GM18519 (cell line): Measurements from ENCODE around the gene DMD.
A peak's percentile ranks its signal among the peaks of the same experiment; 100 is the strongest.

ENCODE experiments used
- ATAC-seq: cut with Tn5 transposase; IDR thresholded peaks from one replicate; pipeline ENCODE4 v1.9.1; 2021; ENCODE audit warnings: mild to moderate bottlenecking, moderate library complexity; ENCODE audit not compliant: unreplicated experiment, low FRiP score

Gene DMD

GRCh38 chrX:32678487-32678886, 532.9 kb downstream of the DMD start:
- no peak for ATAC-seq

- no peak for ATAC-seq
Observed at GRCh38 chrX:32673193-32673592, 538.2 kb downstream of the DMD start.

GRCh38 chrX:32662516-32662915, 548.8 kb downstream of the DMD start:
- no peak for ATAC-seq

- ATAC-seq = no peak
Observed at GRCh38 chrX:32644476-32645245, 566.7 kb downstream of the DMD start.

DNA sequence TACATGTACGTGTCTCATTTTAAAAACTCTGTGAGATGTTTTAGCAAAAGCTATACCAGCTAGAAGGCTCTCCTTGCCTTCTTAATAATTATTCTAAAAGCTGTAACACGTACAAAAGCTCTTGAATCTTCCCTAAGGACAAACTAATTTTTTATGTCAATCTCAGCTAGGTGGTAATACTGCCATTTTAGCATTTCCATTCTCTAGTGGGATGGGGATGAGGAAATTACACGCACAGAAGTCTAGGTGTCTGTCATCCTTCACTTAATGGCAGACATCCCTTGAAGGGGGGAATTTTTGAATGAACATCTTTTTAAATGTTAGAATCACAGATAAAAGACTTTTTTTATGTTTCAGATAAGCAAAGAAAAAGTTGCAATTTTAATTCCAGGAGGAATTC, 569.1 kb downstream of the DMD start:
- ATAC-seq = no peak

DNA sequence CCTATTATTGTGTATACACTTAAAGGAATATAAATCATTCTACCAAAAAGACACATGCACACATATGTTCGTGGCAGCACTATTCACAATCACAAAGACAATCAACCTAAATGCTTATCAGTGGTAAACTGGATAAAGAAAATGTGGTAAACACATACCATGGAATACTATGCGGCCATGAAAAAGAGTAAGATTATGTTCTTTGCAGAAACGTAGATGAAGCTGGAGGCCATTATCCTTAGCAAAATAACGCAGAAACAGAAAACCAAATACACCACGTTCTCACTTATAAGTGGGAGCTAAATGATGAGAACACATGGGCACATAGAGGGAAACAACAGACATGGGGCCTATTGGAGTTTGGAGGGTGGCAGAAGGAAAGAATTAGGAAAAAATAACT, 593.2 kb downstream of the DMD start:
- no peak for ATAC-seq

DNA sequence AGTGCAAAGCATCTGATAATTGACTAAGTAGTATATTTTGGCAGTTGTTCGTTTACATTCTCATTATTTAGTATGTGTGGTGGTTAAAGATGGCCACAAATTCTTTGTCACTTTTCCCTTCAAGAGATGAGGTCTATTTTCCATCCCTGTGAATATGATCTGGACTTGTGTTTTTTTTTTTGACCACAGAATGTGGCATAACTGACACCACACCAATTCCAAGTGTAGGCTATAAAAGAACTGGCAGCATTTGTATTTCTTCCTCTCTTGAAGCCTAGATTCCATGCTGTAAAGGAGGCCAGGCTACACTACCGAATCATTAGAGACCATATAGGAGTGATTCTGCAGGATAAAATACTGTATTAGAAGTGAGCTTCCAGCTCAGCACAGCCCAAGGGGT, 596.6 kb downstream of the DMD start:
- no peak for ATAC-seq

GRCh38 chrX:32599156-32599555, 612.2 kb downstream of the DMD start:
- ATAC-seq = no peak

DNA sequence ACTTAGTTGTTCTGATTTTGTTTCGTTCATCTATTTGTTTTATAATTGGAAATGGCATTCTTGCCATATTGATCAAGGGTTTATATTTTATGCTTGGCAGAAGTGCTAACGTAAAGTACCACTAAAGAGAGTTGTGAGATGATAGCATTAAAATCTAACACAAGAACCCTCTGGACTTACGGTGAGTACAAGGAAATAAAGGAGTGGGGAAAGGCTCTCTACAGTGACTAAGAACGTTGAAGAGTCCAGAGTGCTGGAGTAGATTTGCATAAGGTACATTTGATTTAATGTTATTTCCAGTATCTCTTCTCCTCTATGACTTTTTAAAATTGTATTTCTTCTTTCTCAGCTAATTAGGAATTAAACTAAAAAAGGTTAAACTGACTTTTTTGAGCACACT, 612.6 kb downstream of the DMD start:
- ATAC-seq = no peak

- no peak for ATAC-seq
Observed at GRCh38 chrX:32597777-32598176, 613.6 kb downstream of the DMD start.

DNA sequence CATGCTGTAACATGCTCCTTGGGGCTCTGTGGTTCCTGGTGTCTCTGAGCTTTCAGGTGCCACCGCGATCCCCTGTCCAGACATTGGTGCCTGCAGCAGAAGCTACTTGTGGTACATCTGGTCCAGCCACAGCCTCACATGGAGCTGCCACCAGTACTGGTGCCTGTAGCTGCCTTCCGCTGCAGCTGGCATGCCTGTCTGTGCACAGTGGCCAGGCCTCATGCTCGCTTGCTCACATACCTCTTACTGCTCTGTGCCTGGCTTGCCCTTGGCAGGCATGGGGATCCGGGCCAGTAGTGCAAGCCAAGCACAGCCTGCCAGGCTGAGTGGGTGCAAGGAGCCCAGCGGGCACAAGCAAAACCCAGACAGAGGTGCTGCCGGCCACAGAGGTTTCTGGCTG, 618.6 kb downstream of the DMD start:
- ATAC-seq = no peak

DNA sequence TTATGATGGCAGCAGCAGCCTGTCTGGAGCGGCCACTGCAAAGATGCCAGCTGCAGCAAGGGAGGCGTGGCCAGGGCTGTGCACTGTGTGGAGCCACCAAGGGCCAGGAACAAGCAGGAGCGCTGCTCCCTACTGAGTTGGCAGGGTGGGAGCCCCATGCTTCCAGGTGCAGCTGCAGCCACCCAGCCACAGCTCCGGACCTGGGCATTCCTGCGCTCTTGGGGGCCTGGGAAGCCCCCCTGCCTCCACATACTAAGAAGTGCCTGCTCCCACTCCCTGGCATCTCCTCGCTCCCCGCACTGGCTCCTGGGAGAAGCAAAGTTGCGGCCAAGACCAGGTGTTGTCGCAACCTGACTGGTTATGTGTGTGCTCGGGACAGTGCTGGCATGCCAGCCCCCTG, 619.8 kb downstream of the DMD start:
- ATAC-seq = no peak

- ATAC-seq = no peak
Observed at GRCh38 chrX:32582729-32583128, 628.6 kb downstream of the DMD start.

DNA sequence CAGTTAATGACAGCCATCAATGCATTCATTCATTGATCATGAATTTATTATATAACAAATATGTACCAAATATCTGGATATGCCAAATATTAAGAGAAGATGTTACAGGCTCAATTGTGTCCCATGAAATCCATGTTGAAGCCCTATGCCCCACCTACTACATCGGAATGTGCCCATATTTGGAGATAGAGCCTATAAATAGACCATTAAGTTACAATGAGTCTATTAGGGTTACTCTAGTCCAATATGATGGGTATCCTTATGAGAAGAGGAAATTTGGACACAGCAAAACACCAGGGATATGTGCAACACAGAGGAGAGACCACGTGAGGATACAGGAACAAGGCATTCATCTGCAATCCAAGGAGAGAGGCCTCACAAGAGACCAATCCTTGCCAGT, 634.5 kb downstream of the DMD start:
- ATAC-seq = no peak

DNA sequence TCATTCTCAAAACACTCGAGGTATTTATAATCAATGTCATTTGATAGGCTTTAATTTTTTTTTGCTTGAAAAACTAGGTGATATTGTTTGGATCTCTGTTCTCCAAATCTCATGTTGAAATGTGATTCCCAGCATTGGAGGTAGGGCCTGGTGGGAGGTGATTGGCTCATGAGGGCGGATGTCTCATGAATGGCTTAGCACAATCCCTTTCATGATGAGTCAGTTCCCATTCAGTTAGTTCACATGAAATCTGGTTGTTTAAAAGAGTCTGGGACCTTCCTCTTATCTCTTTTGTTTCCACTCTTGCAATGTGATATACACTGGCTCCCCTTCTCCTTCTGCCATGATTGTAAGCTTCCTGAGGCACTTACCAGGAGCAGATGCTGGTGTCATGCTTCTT, 638.7 kb downstream of the DMD start:
- ATAC-seq = no peak

- ATAC-seq = no peak
Observed at GRCh38 chrX:32571579-32571978, 639.8 kb downstream of the DMD start.

GRCh38 chrX:32562261-32562660, 649.1 kb downstream of the DMD start:
- ATAC-seq = no peak

- ATAC-seq = no peak
Observed at GRCh38 chrX:32545101-32545500, 666.2 kb downstream of the DMD start.

DNA sequence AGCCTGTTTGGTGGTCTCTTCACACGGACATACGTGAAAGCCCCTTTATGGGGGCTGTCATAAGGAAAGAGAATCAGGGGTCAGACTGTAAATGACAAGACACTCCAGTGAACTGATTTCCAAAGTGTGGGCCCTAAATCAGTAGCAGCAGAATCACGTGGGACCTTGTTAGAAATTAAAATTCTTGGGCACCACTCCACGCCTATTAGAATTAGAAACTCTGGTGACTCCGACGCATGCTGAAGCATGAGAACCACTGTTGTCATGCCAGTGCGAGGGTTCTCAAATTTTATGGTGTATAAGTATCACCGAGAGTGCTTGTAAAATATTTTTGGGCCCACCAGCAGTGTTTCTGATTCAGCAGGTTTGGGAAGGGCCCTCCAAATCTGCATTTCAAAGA, 672.8 kb downstream of the DMD start:
- no peak for ATAC-seq

GRCh38 chrX:32533848-32534247, 677.5 kb downstream of the DMD start:
- peak; percentile 87 for ATAC-seq

DNA sequence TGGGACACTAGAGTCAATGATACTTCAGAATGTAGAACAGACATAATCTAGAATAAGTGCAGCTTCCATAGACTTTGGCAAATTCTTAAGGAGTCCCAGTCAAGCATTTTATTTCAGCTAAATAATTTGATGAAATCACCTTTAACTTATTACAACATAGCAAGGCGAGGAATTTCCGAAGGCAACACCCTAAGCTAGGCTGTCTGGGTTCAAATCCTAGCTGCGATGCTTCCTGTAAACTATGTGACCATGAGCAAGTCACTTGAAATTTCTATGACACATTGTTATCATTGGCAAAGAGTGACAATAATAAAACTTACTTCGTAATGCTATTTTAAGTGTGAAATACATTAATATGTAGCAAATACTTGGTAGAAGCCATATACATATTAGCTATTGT, 679.1 kb downstream of the DMD start:
- no peak for ATAC-seq

DNA sequence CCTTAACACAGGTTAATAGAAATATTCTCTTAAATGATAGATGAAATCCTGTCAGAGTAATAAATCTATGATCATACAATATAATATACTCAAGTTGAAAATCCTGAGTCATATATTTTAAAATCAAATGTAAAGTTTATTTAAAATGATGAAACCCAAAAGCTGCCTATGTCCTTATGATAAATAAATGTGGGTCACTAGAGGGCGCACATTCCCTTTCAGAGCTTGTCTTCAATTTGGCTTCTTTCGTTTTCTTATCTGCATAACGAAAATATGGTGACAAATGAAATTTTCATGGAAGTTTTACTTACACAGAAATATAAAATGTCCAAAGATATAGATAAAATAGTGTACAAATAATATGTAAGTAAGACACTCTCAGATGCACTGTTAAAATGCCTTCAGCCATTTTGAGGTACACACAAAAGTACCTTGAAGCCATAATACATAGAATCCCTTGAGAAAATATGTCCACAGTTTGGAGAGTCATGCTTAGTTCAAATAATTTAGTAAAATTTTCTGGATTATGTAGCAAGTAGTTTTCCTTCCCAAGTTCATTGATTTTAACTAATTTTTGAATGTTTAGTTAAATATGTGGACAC, 680.4 kb downstream of the DMD start:
- no peak for ATAC-seq
